ENCODE measurements around the gene RGS5.

The RGS5 gene

DNA sequence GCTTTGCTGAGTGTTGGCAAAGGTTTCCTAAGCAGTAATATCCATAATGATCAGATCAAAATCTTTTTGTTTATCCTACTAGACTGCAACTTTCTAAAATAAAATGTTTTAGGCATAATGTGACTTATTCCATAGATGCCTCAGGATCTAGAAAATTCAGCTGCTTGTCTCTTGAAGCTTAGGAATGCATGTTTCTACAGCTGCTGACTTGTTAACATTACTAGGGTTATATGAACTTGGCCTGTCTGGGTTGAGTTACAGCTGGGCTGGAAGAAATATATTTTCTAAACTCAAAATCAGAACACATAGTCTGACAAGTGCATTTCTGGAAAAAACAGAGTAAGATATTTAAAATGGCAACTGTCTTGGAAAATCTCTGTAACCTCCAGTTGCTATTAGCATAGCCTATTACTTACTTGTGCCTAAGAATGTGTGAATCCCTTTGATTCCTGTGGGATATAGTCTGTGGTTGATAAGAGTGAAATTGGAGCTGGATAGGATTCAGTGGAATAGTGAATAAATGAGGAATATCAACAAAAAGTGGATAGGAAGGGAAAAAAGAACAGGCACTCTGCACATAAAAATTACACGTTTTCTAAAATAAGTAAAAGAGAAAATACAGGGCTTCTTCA lies 72.4 kb downstream of the RGS5 start:
- no peak for DNase-seq (ENCODE audit: low read depth)

DNA sequence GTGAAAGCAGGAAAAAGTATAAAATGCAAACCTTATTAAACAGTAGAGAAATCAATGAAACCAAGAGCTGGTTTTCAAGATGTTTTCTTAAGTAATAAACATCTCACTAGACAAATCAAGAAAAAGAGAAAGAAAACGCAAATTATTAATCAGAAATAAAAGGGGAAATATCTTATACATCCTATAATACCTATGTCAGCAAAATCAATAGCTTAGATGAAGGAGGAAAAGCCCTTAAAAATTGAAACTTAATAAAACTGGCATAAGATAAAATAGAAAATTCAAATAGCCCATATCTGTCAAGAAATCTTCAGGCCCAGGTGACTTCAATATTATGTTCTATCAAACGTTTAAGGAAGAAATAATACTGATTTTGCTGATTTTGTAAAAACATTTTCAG lies 74.4 kb downstream of the RGS5 start:
- TF ChIP-seq, protein P1, sequence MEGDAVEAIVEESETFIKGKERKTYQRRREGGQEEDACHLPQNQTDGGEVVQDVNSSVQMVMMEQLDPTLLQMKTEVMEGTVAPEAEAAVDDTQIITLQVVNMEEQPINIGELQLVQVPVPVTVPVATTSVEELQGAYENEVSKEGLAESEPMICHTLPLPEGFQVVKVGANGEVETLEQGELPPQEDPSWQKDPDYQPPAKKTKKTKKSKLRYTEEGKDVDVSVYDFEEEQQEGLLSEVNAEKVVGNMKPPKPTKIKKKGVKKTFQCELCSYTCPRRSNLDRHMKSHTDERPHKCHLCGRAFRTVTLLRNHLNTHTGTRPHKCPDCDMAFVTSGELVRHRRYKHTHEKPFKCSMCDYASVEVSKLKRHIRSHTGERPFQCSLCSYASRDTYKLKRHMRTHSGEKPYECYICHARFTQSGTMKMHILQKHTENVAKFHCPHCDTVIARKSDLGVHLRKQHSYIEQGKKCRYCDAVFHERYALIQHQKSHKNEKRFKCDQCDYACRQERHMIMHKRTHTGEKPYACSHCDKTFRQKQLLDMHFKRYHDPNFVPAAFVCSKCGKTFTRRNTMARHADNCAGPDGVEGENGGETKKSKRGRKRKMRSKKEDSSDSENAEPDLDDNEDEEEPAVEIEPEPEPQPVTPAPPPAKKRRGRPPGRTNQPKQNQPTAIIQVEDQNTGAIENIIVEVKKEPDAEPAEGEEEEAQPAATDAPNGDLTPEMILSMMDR (conservative IDR thresholded peaks at IDR 0.05; ENCODE audit: low read length) = no peak
- H3K4me3 ChIP-seq (ENCODE audit: low read length) = no peak overlapping the region
- no peak for DNase-seq (ENCODE audit: low read depth)

More for the DNA sequence above, 72.4 kb downstream of the RGS5 start:
- TF ChIP-seq, protein P1 (conservative IDR thresholded peaks at IDR 0.05; ENCODE audit: low read length) = no peak
- H3K4me3 ChIP-seq (ENCODE audit: low read length) = no peak overlapping the region

DNA sequence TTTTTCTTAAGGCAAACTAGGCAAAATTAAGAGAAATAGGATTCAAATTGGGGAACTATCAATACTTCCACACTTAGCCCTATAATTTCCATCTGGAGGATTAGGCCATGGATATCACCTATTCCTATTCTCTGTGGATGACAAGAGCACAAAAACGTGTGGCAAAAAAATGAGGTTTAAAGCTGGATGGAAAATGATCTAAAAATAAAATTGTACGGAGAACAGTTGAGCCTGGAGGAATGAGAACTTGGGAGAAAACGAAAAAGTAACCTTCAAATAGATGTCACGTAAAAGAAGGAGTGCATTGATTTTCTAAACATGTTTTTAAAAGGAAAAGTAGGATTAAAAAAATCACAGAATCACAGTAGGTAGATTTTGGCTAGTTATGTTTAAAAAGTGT lies 77.9 kb downstream of the RGS5 start:
- DNase-seq (ENCODE audit: low read depth) = no peak
- TF ChIP-seq, protein P1 (conservative IDR thresholded peaks at IDR 0.05; ENCODE audit: low read length) = no peak
- H3K4me3 ChIP-seq (ENCODE audit: low read length) = no peak overlapping the region

DNA sequence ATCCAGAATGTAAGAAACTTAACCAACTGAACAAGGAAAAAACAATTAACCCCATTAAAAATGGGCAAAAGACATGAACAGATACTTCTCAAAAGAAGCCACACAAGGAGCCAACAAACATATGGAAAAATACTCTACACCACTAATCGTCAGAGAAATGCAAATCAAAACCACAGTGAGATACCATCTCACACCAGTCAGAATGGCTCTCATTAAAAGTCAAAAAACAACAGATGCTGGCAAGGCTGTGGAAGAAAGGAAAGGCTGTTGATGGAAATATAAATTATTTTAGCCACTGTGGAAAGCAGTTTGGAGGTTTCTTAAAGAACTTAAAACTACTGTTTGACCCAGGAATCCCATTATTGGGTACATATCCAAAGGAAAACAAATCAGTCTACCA lies 82.3 kb downstream of the RGS5 start:
- DNase-seq (ENCODE audit: low read depth) = peak; percentile 2
- TF ChIP-seq, protein P1 (conservative IDR thresholded peaks at IDR 0.05; ENCODE audit: low read length) = no peak
- no peak overlapping the region for H3K4me3 ChIP-seq (ENCODE audit: low read length)

DNA sequence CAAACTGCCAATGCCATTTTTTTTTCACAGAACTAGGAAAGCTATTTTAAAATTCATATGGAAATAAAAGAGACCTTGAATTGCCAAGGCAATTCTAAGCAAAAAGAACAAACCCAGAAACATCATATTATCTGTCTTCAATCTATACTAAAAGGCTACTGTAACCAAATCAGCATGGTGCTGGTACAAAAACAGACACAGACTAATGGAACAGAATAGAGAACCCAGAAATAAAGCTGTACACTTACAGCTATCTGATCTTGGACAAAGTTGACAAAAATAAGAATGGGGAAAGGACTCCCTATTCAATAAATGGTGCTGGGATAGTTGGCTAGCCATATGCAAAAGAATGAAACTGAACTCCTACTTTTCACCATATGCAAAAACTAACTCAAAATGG lies 83.0 kb downstream of the RGS5 start:
- no peak overlapping the region for H3K4me3 ChIP-seq (ENCODE audit: low read length)

DNA sequence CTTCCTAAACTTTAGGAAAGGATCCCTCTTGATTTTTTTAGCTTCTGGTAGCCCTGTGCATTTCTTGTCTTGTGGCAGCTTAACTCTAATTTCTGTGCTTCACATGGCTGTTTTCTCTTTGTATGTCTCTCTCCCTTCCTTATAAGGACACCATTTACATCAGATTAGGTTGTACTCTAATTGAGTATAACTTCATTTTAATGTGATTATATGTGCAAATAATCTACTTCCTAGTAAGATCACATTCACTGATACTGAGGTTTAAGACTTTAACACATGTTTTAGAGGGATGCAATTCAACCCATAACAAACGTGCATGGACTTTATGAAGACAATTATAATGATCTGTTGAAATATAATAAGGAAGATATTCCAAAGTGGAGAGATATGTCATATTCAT lies 86.8 kb downstream of the RGS5 start:
- TF ChIP-seq, protein P1 (conservative IDR thresholded peaks at IDR 0.05; ENCODE audit: low read length) = no peak
- DNase-seq (ENCODE audit: low read depth) = no peak
- H3K4me3 ChIP-seq (ENCODE audit: low read length) = no peak overlapping the region

More for the DNA sequence above, 83.0 kb downstream of the RGS5 start:
- DNase-seq (ENCODE audit: low read depth) = no peak
- TF ChIP-seq, protein P1 (conservative IDR thresholded peaks at IDR 0.05; ENCODE audit: low read length) = no peak

DNA sequence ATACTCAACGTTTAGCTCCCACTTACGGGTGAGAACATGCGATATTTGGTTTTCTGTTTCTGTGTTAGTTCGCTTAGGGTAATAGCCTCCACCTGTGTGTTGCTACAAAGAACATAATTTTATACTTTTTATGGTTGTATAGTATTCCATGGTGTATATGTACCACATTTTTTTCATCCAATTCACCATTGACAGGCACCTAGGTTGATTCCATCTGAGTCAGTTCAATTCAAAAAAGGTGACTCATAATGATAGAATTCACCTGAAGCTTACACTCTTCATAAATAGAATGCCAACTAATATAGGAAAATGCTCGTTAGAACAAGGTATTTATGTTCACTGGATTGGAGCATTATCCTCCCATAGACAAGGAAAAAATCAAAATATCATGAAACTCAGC lies 95.1 kb downstream of the RGS5 start:
- TF ChIP-seq, protein P1 (conservative IDR thresholded peaks at IDR 0.05; ENCODE audit: low read length) = no peak
- DNase-seq (ENCODE audit: low read depth) = no peak
- no peak overlapping the region for H3K4me3 ChIP-seq (ENCODE audit: low read length)
